Mesenchymal stem cell (in vitro differentiated cells and primary cell): ENCODE data around the gene MTOR.
"Not testable (repeated sequence)": the region's sequence is repeated elsewhere in the genome, so short reads cannot be mapped to it uniquely, and the experiment has no call there.

ENCODE experiments used
- DNase-seq: peaks from one replicate; pipeline ENCODE4 v3.0.0-alpha.2; 2013
- H2AFZ ChIP-seq: one replicate; pipeline ENCODE4 v1.6.1; 2013; ENCODE audit warnings: low read depth, mild to moderate bottlenecking, control low read depth, inconsistent platforms, low read length, moderate library complexity
- H2AK5ac ChIP-seq: 2 replicates; pipeline ENCODE4 v1.6.1; 2013; ENCODE audit warnings: low read length, moderate library complexity, mild to moderate bottlenecking, inconsistent platforms; ENCODE audit not compliant: severe bottlenecking
- H2BK120ac ChIP-seq: one replicate; pipeline ENCODE4 v1.6.1; 2013; ENCODE audit warnings: low read depth, mild to moderate bottlenecking, inconsistent platforms, low read length, moderate library complexity
- H2BK12ac ChIP-seq, 2 experiments: one replicate each; pipeline ENCODE4 v1.6.1; 2013; ENCODE audit warnings: inconsistent platforms in 2 of 2, low read length in 2 of 2, mild to moderate bottlenecking in 2 of 2, moderate library complexity in 2 of 2, control low read depth in 1 of 2
- H2BK15ac ChIP-seq: one replicate; pipeline ENCODE4 v1.6.1; 2013; ENCODE audit warnings: mild to moderate bottlenecking, low read depth, inconsistent platforms; ENCODE audit not compliant: poor library complexity, severe bottlenecking
- H2BK5ac ChIP-seq: 2 replicates; pipeline ENCODE4 v1.6.1; 2013; ENCODE audit warnings: low read depth, mild to moderate bottlenecking, low read length, control low read depth, inconsistent platforms; ENCODE audit not compliant: poor library complexity, severe bottlenecking
- H3K14ac ChIP-seq, 2 experiments: one replicate each; pipeline ENCODE4 v1.6.1; 2013; ENCODE audit warnings: inconsistent platforms in 2 of 2, low read length in 2 of 2, control low read depth in 1 of 2, mild to moderate bottlenecking in 1 of 2, moderate library complexity in 1 of 2
- H3K18ac ChIP-seq, 2 experiments: one replicate each; pipeline ENCODE4 v1.6.1; 2013; ENCODE audit warnings: inconsistent platforms in 2 of 2, low read length in 2 of 2, control low read depth in 1 of 2, low read depth in 1 of 2, mild to moderate bottlenecking in 1 of 2
- H3K23ac ChIP-seq, 2 experiments: one replicate each; pipeline ENCODE4 v1.6.1; 2013; ENCODE audit warnings: inconsistent platforms in 2 of 2, low read length in 2 of 2, mild to moderate bottlenecking in 2 of 2, moderate library complexity in 2 of 2, control low read depth in 1 of 2
- H3K27ac ChIP-seq: 2 replicates; pipeline ENCODE4 v1.5.1; 2013; ENCODE audit warnings: mild to moderate bottlenecking, moderate library complexity, low read length, control low read depth, inconsistent platforms; ENCODE audit not compliant: poor library complexity, severe bottlenecking
- H3K27me3 ChIP-seq, 2 experiments: 2 replicates each; pipeline versions ENCODE4 v1.6.1 to v1.7.0; 2013; ENCODE audit warnings: low read length in 2 of 2, mild to moderate bottlenecking in 2 of 2, moderate library complexity in 2 of 2, control low read depth in 1 of 2, inconsistent platforms in 1 of 2; ENCODE audit not compliant: control insufficient read depth in 1 of 2, insufficient read depth in 1 of 2
- H3K36me3 ChIP-seq, 2 experiments: 2 replicates each; pipeline versions ENCODE4 v1.6.1 to v1.7.0; 2013; ENCODE audit warnings: low read length in 2 of 2, control low read depth in 1 of 2, inconsistent platforms in 1 of 2, low read depth in 1 of 2, mild to moderate bottlenecking in 1 of 2; ENCODE audit not compliant: insufficient read depth in 2 of 2, control insufficient read depth in 1 of 2
- H3K4ac ChIP-seq, 2 experiments: one replicate each; pipeline ENCODE4 v1.6.1; 2013; ENCODE audit warnings: inconsistent platforms in 2 of 2, low read length in 2 of 2, mild to moderate bottlenecking in 2 of 2, moderate library complexity in 2 of 2, control low read depth in 1 of 2, low read depth in 1 of 2
- H3K4me1 ChIP-seq: 2 replicates; pipeline ENCODE4 v1.6.1; 2013; ENCODE audit warnings: low read depth, low read length, control low read depth; ENCODE audit not compliant: control insufficient read depth, insufficient read depth
- H3K4me2 ChIP-seq: 2 replicates; pipeline ENCODE4 v1.6.1; 2013; ENCODE audit warnings: low read length, mild to moderate bottlenecking, inconsistent platforms; ENCODE audit not compliant: poor library complexity, severe bottlenecking
- H3K4me3 ChIP-seq, 2 experiments: 2 replicates each; pipeline versions ENCODE4 v1.5.1 to v1.7.0; 2013; ENCODE audit warnings: low read length in 2 of 2, mild to moderate bottlenecking in 2 of 2, control low read depth in 1 of 2, low read depth in 1 of 2; ENCODE audit not compliant: insufficient read depth in 1 of 2
- H3K79me1 ChIP-seq: replicated peaks from 2 replicates; pipeline ENCODE4 v1.6.1; 2013; ENCODE audit warnings: mild to moderate bottlenecking, control low read depth, low read length, inconsistent platforms; ENCODE audit not compliant: poor library complexity, severe bottlenecking
- H3K9ac ChIP-seq: 2 replicates; pipeline ENCODE4 v1.7.0; 2013; ENCODE audit warnings: mild to moderate bottlenecking, low read length, moderate library complexity
- H3K9me3 ChIP-seq: 2 replicates; pipeline ENCODE4 v1.7.0; 2013; ENCODE audit warnings: mild to moderate bottlenecking, low read length; ENCODE audit not compliant: control insufficient read depth
- H4K8ac ChIP-seq: one replicate; pipeline ENCODE4 v1.6.1; 2013; ENCODE audit warnings: inconsistent platforms, mild to moderate bottlenecking, low read length, moderate library complexity
- H4K91ac ChIP-seq: one replicate; pipeline ENCODE4 v1.6.1; 2013; ENCODE audit warnings: mild to moderate bottlenecking, low read length, inconsistent platforms
- WGBS: methylation state at CpG from one replicate; pipeline ENCODE4 v1.1.7; 2013; ENCODE audit warnings: mixed read lengths; 5-methylcytosine and 5-hydroxymethylcytosine counted together

Gene MTOR

DNA sequence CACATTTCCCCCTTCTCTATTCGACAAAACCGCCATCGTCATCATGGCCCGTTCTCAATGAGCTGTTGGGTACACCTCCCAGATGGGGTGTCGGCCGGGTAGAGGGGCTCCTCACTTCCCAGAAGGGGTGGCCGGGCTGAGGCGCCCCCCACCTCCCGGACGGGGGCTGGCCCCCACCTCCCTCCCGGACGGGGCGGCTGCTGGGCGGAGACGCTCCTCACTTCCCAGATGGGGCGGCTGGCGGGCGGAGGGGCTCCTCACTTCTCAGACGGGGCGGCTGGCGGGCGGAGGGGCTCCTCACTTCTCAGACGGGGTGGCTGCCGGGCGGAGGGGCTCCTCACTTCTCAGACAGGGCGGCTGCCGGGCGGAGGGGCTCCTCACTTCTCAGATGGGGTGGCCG lies 43.2 kb upstream of the MTOR start:
- not testable (repeated sequence) for H3K14ac ChIP-seq, H3K27ac ChIP-seq, H3K36me3 ChIP-seq, H2BK15ac ChIP-seq, H3K9ac ChIP-seq, H3K4me3 ChIP-seq, H2BK12ac ChIP-seq, H3K23ac ChIP-seq, H3K79me1 ChIP-seq, H2BK120ac ChIP-seq, H4K8ac ChIP-seq, H3K4ac ChIP-seq, H4K91ac ChIP-seq, H2AFZ ChIP-seq, H2AK5ac ChIP-seq, H2BK5ac ChIP-seq, H3K4me1 ChIP-seq, DNase-seq, H3K18ac ChIP-seq, H3K9me3 ChIP-seq, H3K4me2 ChIP-seq
- peaks cover 18 to 41% of the 10 kb centered on the region in 2 experiments for H3K27me3 ChIP-seq
- 95% methylated on average over 22 of the region's 29 CpGs for WGBS

DNA sequence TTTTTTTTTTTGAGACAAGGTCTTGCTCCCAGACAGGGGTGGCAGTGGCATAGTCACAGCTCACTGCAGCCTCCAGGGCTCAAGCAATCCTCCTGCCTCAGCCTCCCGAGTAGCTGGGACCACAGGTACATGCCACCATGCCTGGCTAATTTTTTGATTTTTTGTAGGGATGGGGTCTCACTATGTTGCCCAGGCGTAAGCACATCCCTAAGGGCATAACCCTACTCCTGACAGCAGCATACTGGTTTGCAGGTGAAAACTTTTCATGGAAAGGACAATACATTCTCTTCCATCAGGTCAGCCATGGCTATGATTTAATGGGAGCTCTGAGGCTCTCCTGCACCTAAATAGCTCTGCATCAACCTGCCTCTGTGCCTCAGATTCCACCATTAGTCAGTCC lies 40.0 kb upstream of the MTOR start:
- Histone ChIP-seq H3K4me2 (no peak overlapping the region), H3K23ac (no peak overlapping the region), H2BK5ac (no peak overlapping the region), H3K4ac (no peak overlapping the region), H4K8ac (no peak overlapping the region), H3K36me3 (no peaks in the 10 kb centered on the region), H3K18ac (no peak overlapping the region), H2BK120ac (no peak overlapping the region), H3K4me1 (no peaks in the 10 kb centered on the region), H3K79me1 (no peaks in the 10 kb centered on the region), H3K9ac (no peak overlapping the region), H3K4me3 (no peak overlapping the region), H4K91ac (no peak overlapping the region), H3K14ac (no peak overlapping the region), H2AFZ (no peak overlapping the region), H3K27me3 (peaks cover 6 to 26% of the 10 kb centered on the region in 2 experiments), H2BK15ac (no peak overlapping the region), H3K27ac (no peak overlapping the region), H3K9me3 (no peaks in the 10 kb centered on the region), H2AK5ac (no peak overlapping the region), H2BK12ac (no peak overlapping the region)
- no peak for DNase-seq
- WGBS = 84% methylated on average over 2 of the region's 2 CpGs

GRCh38 chr1:11301601-11302000 lies 39.2 kb upstream of the MTOR start:
- no peak for DNase-seq
- H2AK5ac ChIP-seq = no peak overlapping the region
- H3K27ac ChIP-seq = no peak overlapping the region
- peak overlapping the region in 1 of 2 experiments; percentile 65 for H3K14ac ChIP-seq
- H3K4me1 ChIP-seq = no peaks in the 10 kb centered on the region
- H4K91ac ChIP-seq = no peak overlapping the region
- H3K18ac ChIP-seq = no peak overlapping the region
- H3K27me3 ChIP-seq = peaks cover 6 to 18% of the 10 kb centered on the region in 2 experiments
- no peaks in the 10 kb centered on the region for H3K9me3 ChIP-seq
- no peak overlapping the region for H2BK12ac ChIP-seq
- H3K79me1 ChIP-seq = no peaks in the 10 kb centered on the region
- H2BK15ac ChIP-seq = no peak overlapping the region
- H3K4ac ChIP-seq = no peak overlapping the region
- H3K36me3 ChIP-seq = no peaks in the 10 kb centered on the region
- H2AFZ ChIP-seq = no peak overlapping the region
- H3K4me2 ChIP-seq = no peak overlapping the region
- H4K8ac ChIP-seq = no peak overlapping the region
- H3K23ac ChIP-seq = no peak overlapping the region
- no peak overlapping the region for H2BK120ac ChIP-seq
- WGBS = 87% methylated on average over 9 of the region's 9 CpGs
- H3K9ac ChIP-seq = no peak overlapping the region
- no peak overlapping the region for H2BK5ac ChIP-seq
- H3K4me3 ChIP-seq = no peak overlapping the region

DNA sequence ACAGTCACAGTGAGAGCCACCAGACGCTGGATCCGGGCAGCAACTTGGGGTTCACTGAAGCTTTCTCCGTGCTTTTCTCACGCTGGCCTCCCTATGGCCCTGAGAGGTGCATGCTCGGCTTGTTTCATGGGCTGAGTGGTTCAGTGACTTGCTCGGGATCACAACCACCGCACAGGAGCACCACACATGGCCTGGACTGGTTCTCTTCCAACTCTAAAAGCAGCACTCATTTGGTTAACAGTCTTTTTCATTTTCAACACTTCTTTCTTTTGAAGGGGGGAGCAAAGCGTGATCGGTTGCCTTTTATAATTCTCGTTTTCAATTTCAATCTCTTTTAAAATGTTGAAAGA lies 36.8 kb upstream of the MTOR start:
- no peak overlapping the region for H2AFZ ChIP-seq
- no peak overlapping the region for H4K91ac ChIP-seq
- no peak overlapping the region for H4K8ac ChIP-seq
- WGBS = 89% methylated on average over 10 of the region's 10 CpGs
- H3K23ac ChIP-seq = no peak overlapping the region
- H2BK15ac ChIP-seq = no peak overlapping the region
- no peak overlapping the region for H3K27ac ChIP-seq
- H2BK120ac ChIP-seq = no peak overlapping the region
- no peak overlapping the region for H3K9ac ChIP-seq
- no peak overlapping the region for H3K14ac ChIP-seq
- no peak overlapping the region for H2BK5ac ChIP-seq
- H3K4me3 ChIP-seq = no peak overlapping the region
- H3K18ac ChIP-seq = no peak overlapping the region
- no peak overlapping the region for H3K4ac ChIP-seq
- no peak overlapping the region for H2BK12ac ChIP-seq
- H2AK5ac ChIP-seq = no peak overlapping the region
- no peak for DNase-seq
- peaks cover 6 to 16% of the 10 kb centered on the region in 2 experiments for H3K27me3 ChIP-seq
- H3K9me3 ChIP-seq = no peaks in the 10 kb centered on the region
- H3K79me1 ChIP-seq = no peaks in the 10 kb centered on the region
- H3K4me1 ChIP-seq = no peaks in the 10 kb centered on the region
- no peak overlapping the region for H3K4me2 ChIP-seq
- H3K36me3 ChIP-seq = peaks cover 6 to 9% of the 10 kb centered on the region in 2 experiments
